HG02763 (cell line): ENCODE measurements around the gene SPAG5.
"Not testable (repeated sequence)": the region's sequence is repeated elsewhere in the genome, so short reads cannot be mapped to it uniquely, and the experiment has no call there.

Experiments
- ATAC-seq: cut with Tn5 transposase; IDR thresholded peaks from one replicate; pipeline ENCODE4 v1.9.1; 2021; ENCODE audit warnings: mild to moderate bottlenecking, moderate library complexity; ENCODE audit not compliant: unreplicated experiment

Gene SPAG5

GRCh38 chr17:28612936-28613872 lies 14.4 kb upstream of the SPAG5 start:
- ATAC-seq, result no peak

GRCh38 chr17:28612531-28612930 lies 13.7 kb upstream of the SPAG5 start:
- no peak for ATAC-seq

- no peak for ATAC-seq
These were observed 11.6 kb upstream of the SPAG5 start for GRCh38 chr17:28610376-28610775.

GRCh38 chr17:28604031-28604430 lies 5.2 kb upstream of the SPAG5 start:
- not testable (repeated sequence) for ATAC-seq

- peak; percentile 37 for ATAC-seq
These were observed 723 bp upstream of the SPAG5 start for GRCh38 chr17:28599311-28600184.

- no peak for ATAC-seq
These were observed 436 bp downstream of the SPAG5 start for GRCh38 chr17:28598389-28598788.

GRCh38 chr17:28597606-28598383 lies 1.0 kb downstream of the SPAG5 start:
- ATAC-seq, result no peak

- no peak for ATAC-seq
These were observed 6.6 kb downstream of the SPAG5 start for GRCh38 chr17:28592260-28592659.

GRCh38 chr17:28585851-28586250 lies 13.0 kb downstream of the SPAG5 start:
- ATAC-seq, result no peak

- ATAC-seq, result no peak
These were observed 14.4 kb downstream of the SPAG5 start for GRCh38 chr17:28584434-28584833.

GRCh38 chr17:28582513-28582912 lies 16.3 kb downstream of the SPAG5 start:
- no peak for ATAC-seq

GRCh38 chr17:28580959-28581358 lies 17.9 kb downstream of the SPAG5 start:
- no peak for ATAC-seq

- ATAC-seq, result no peak
These were observed 19.3 kb downstream of the SPAG5 start for GRCh38 chr17:28579526-28579925.

- ATAC-seq, result no peak
These were observed 20.3 kb downstream of the SPAG5 start for GRCh38 chr17:28578246-28579195.

- ATAC-seq, result no peak
These were observed 21.4 kb downstream of the SPAG5 start for GRCh38 chr17:28577466-28577824.

- peak; percentile 78 for ATAC-seq
These were observed 21.9 kb downstream of the SPAG5 start, which contains the start of gene ALDOC for GRCh38 chr17:28576758-28577465. Gene ALDOC (minus strand): TSS chr17:28576895. CDS start chr17:28575532, 1,363 bp downstream.

GRCh38 chr17:28576016-28576415 lies 22.8 kb downstream of the SPAG5 start:
- ATAC-seq, result not testable (repeated sequence)

- ATAC-seq, result no peak
These were observed 23.6 kb downstream of the SPAG5 start for GRCh38 chr17:28575126-28575795.

GRCh38 chr17:28574526-28574925 lies 24.3 kb downstream of the SPAG5 start:
- no peak for ATAC-seq
